K562 (cell line): ENCODE measurements around the gene PVALEF.

Experiments used
- BRF1 ChIP-seq: IDR thresholded peaks from 3 replicates; pipeline ENCODE4 v1.6.1; 2011; ENCODE audit warnings: borderline replicate concordance, mild to moderate bottlenecking; ENCODE audit not compliant: insufficient read length; ENCODE audit errors: extremely low read depth
- CEBPB ChIP-seq: fragments of 450-650 bp; IDR thresholded peaks from 2 replicates; pipeline ENCODE4 v1.6.1; 2016; ENCODE audit warnings: missing genetic modification characterization, missing compliant biosample characterization
- CREB3 ChIP-seq: fragments of 450-650 bp; conservative IDR thresholded peaks from 2 replicates; pipeline ENCODE4 v1.6.1; 2016; ENCODE audit warnings: missing genetic modification characterization, low read depth, mild to moderate bottlenecking, missing compliant biosample characterization, moderate library complexity
- CTCF ChIP-seq, 3 experiments: IDR thresholded peaks in 2 of 3; conservative IDR thresholded peaks in 1 of 3; 2 replicates each; pipeline ENCODE4 v1.5.1; 2011 to 2012; ENCODE audit warnings: low read length in 3 of 3, mild to moderate bottlenecking in 3 of 3, control low read depth in 2 of 3, improper control_type of control experiment in 1 of 3, inconsistent platforms in 1 of 3, low read depth in 1 of 3, mixed read lengths in 1 of 3, moderate library complexity in 1 of 3; ENCODE audit not compliant: insufficient read depth in 2 of 3
- EZH2 ChIP-seq: IDR thresholded peaks from 2 replicates; pipeline ENCODE4 v1.6.1; 2012; ENCODE audit warnings: low read depth, mild to moderate bottlenecking, inconsistent platforms, low read length, borderline replicate concordance
- HDAC2 ChIP-seq: fragments of 450-650 bp; IDR thresholded peaks from 2 replicates; pipeline ENCODE4 v1.6.1; 2016; ENCODE audit warnings: mild to moderate bottlenecking
- MYNN ChIP-seq, 2 experiments: sonication (generic); formaldehyde crosslinking in 1 of 2; IDR thresholded peaks; 2 replicates each; pipeline versions ENCODE4 v1.5.0 to v1.6.1; 2016 to 2020; ENCODE audit warnings: antibody characterized with exemption in 1 of 2, missing genetic modification reagents in 1 of 2
- NFYB ChIP-seq: IDR thresholded peaks from 2 replicates; pipeline ENCODE4 v1.6.1; 2011; ENCODE audit warnings: mild to moderate bottlenecking, moderate library complexity; ENCODE audit not compliant: insufficient read length; ENCODE audit errors: extremely low read depth
- POLR3G ChIP-seq: IDR thresholded peaks from 2 replicates; pipeline ENCODE4 v1.6.1; 2011; ENCODE audit not compliant: insufficient read length, insufficient replicate concordance; ENCODE audit errors: extremely low read depth
- SPI1 ChIP-seq: IDR thresholded peaks from 2 replicates; pipeline ENCODE4 v1.6.1; 2011; ENCODE audit warnings: low read depth, low read length, control low read depth, borderline replicate concordance
- TF ChIP-seq, protein P1 (sequence below), 2 experiments: IDR thresholded peaks; 2 replicates each; pipeline ENCODE4 v1.6.1; 2011; ENCODE audit warnings: borderline replicate concordance in 1 of 2, control low read depth in 1 of 2, low read depth in 1 of 2, low read length in 1 of 2, mild to moderate bottlenecking in 1 of 2, mixed read lengths in 1 of 2, moderate library complexity in 1 of 2; ENCODE audit not compliant: insufficient read depth in 1 of 2, insufficient read length in 1 of 2, poor library complexity in 1 of 2, severe bottlenecking in 1 of 2; ENCODE audit errors: extremely low read depth in 1 of 2

GRCh38 chr17:81116704-81117103 is 48.6 kb upstream of the PVALEF start:
- TF ChIP-seq CEBPB (tag) (no peak), CTCF (IDR thresholded peaks at IDR 0.05 in 2 of 3, conservative IDR thresholded peaks at IDR 0.05 in 1 of 3; ENCODE audit: insufficient read depth in 2 of 3, low read depth in 1 of 3, low read length in 3 of 3) (no peak), NFYB (no peak), SPI1 (no peak), POLR3G (no peak), HDAC2 (no peak), EZH2 (no peak), BRF1 (no peak), CREB3 (tag) (no peak), MYNN (IDR thresholded peaks at IDR 0.05) (no peak), MYNN (CRISPR knock-in tag; IDR thresholded peaks at IDR 0.05) (no peak)
- TF ChIP-seq, protein P1, sequence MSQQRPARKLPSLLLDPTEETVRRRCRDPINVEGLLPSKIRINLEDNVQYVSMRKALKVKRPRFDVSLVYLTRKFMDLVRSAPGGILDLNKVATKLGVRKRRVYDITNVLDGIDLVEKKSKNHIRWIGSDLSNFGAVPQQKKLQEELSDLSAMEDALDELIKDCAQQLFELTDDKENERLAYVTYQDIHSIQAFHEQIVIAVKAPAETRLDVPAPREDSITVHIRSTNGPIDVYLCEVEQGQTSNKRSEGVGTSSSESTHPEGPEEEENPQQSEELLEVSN (IDR thresholded peaks at IDR 0.05; ENCODE audit: borderline replicate concordance in 1 of 2, extremely low read depth in 1 of 2, insufficient read depth in 1 of 2, insufficient read length in 1 of 2, low read depth in 1 of 2, low read length in 1 of 2, poor library complexity in 1 of 2, severe bottlenecking in 1 of 2): no peak
